GM23248 (cell line): ENCODE measurements around the gene UGT2B15.
"Not testable (repeated sequence)": the region's sequence is repeated elsewhere in the genome, so short reads cannot be mapped to it uniquely, and the experiment has no call there.

Experiments
- EZH2 ChIP-seq: fragments of 200-600 bp; sonication (generic); IDR thresholded peaks from 2 replicates; pipeline ENCODE4 v1.6.1; 2018; ENCODE audit warnings: antibody characterized with exemption, mild to moderate bottlenecking; ENCODE audit not compliant: insufficient read depth, poor library complexity, severe bottlenecking
- EZH2phosphoT487 ChIP-seq: fragments of 200-600 bp; sonication (generic); IDR thresholded peaks from 2 replicates; pipeline ENCODE4 v1.6.1; 2018; ENCODE audit warnings: antibody characterized with exemption, moderate library complexity, mild to moderate bottlenecking, low read depth; ENCODE audit not compliant: insufficient read depth

GRCh38 chr4:68657022-68657594 is 13.3 kb downstream of the UGT2B15 start:
- not testable (repeated sequence) for TF ChIP-seq EZH2, EZH2phosphoT487
